Sigmoid colon (tissue), 4 donors: ENCODE data around the gene RASAL2.

Source experiments
- CTCF ChIP-seq, 4 experiments: fragments of 450-650 bp in 3 of 4; fragments of 200-600 bp in 1 of 4; IDR thresholded peaks; one replicate each; pipeline ENCODE4 v1.5.1; 2016 to 2019; ENCODE audit warnings: antibody characterized with exemption in 4 of 4, mild to moderate bottlenecking in 3 of 4, moderate library complexity in 2 of 4
- EP300 ChIP-seq, 4 donors: sonication (generic); formaldehyde crosslinking; IDR thresholded peaks; one replicate each; pipeline ENCODE4 v1.6.1; 2017; ENCODE audit warnings: antibody characterized with exemption in 4 of 4
- POLR2A ChIP-seq, 2 donors: fragments of 450-650 bp; IDR thresholded peaks; one replicate each; pipeline ENCODE4 v1.6.1; 2016; ENCODE audit warnings: antibody characterized with exemption in 2 of 2, mild to moderate bottlenecking in 2 of 2, moderate library complexity in 2 of 2
- POLR2AphosphoS5 ChIP-seq, 4 donors: sonication (generic); formaldehyde crosslinking; IDR thresholded peaks; one replicate each; pipeline ENCODE4 v1.6.1; 2017; ENCODE audit warnings: antibody characterized with exemption in 4 of 4

GRCh38 chr1:178328728-178329127 is 234.8 kb downstream of the RASAL2 start:
- TF ChIP-seq CTCF (IDR thresholded peaks at IDR 0.05) = no peak
- no peak for TF ChIP-seq EP300 (IDR thresholded peaks at IDR 0.05)
- no peak for TF ChIP-seq POLR2A (IDR thresholded peaks at IDR 0.05)
- TF ChIP-seq POLR2AphosphoS5 (IDR thresholded peaks at IDR 0.05) = no peak
